HEK293T (cell line): ENCODE measurements around the gene CDH4.

Source experiments
- BHLHE40 ChIP-seq: fragments of 450-650 bp; IDR thresholded peaks from 2 replicates; pipeline ENCODE4 v1.6.1; 2016; ENCODE audit warnings: mild to moderate bottlenecking, moderate library complexity, borderline replicate concordance
- HDGF ChIP-seq: fragments of 450-650 bp; IDR thresholded peaks from 2 replicates; pipeline ENCODE4 v1.6.1; 2017; ENCODE audit warnings: antibody characterized with exemption, borderline replicate concordance
- PKNOX1 ChIP-seq: fragments of 450-650 bp; IDR thresholded peaks from 2 replicates; pipeline ENCODE4 v1.6.1; 2016
- SP1 ChIP-seq: fragments of 450-650 bp; IDR thresholded peaks from 2 replicates; pipeline ENCODE4 v1.6.1; 2017
- ZNF384 ChIP-seq: fragments of 450-650 bp; IDR thresholded peaks from 2 replicates; pipeline ENCODE4 v1.6.1; 2016

- TF ChIP-seq ZNF384 (no peak), SP1 (no peak), BHLHE40 (no peak), HDGF (no peak), PKNOX1 (no peak)
These were observed 374.4 kb downstream of the CDH4 start for GRCh38 chr20:61626412-61626811.
